ENCODE results near the gene CIDEB. TPM values are rescaled to one million over a fixed set of nuclear protein-coding genes. Genes with fewer than 3 reads are reported as not detected.

The CIDEB gene
- total RNA-seq, 1 donor from 2014 or later: 7.9 TPM

Small RNAs within 50 kb of the gene (small RNA-seq; reads per million reads assigned to genes)
- gene RF00026 (ENCODE audit: low replicate concordance): not detected

Other genes with a start within 250 kb of the CIDEB start
- gene CPNE6, start 236.4 kb downstream of the CIDEB start, total RNA-seq: 0.20 TPM
- gene PCK2, start 213.7 kb downstream of the CIDEB start, total RNA-seq: 7.2 TPM
- gene DCAF11, start 193.2 kb downstream of the CIDEB start, total RNA-seq: 45.2 TPM
- gene NRL, start 193.0 kb downstream of the CIDEB start, total RNA-seq: 0.69 TPM
- gene FITM1, start 177.3 kb downstream of the CIDEB start, total RNA-seq: 13.0 TPM
- 59.7 TPM for gene PSME1, start 171.8 kb downstream of the CIDEB start, total RNA-seq
- 6.8 TPM for gene EMC9, start 166.4 kb downstream of the CIDEB start, total RNA-seq
- gene PSME2, start 161.4 kb downstream of the CIDEB start, total RNA-seq: 62.5 TPM
- 24.2 TPM for gene RNF31, start 160.5 kb downstream of the CIDEB start, total RNA-seq
- 43.4 TPM for gene IRF9, start 146.7 kb downstream of the CIDEB start, total RNA-seq
- 3.6 TPM for gene REC8, start 135.9 kb downstream of the CIDEB start, total RNA-seq
- gene IPO4, start 119.2 kb downstream of the CIDEB start, total RNA-seq: 22.8 TPM
- gene TM9SF1, start 112.5 kb downstream of the CIDEB start, total RNA-seq: 22.4 TPM
- gene TSSK4, start 102.3 kb downstream of the CIDEB start, total RNA-seq: not detected
- gene CHMP4A, start 94.5 kb downstream of the CIDEB start, total RNA-seq: 30.1 TPM
- 9.5 TPM for gene MDP1, start 91.9 kb downstream of the CIDEB start, total RNA-seq
- gene NEDD8, start 75.6 kb downstream of the CIDEB start, total RNA-seq: 73.5 TPM
- 39.9 TPM for gene GMPR2, start 75.0 kb downstream of the CIDEB start, total RNA-seq
- 36.2 TPM for gene TINF2, start 65.4 kb downstream of the CIDEB start, total RNA-seq
- gene TGM1, start 44.8 kb downstream of the CIDEB start, total RNA-seq: 26.1 TPM
- 13.2 TPM for gene RABGGTA, start 36.4 kb downstream of the CIDEB start, total RNA-seq
- 17.9 TPM for gene DHRS1, start 8.2 kb downstream of the CIDEB start, total RNA-seq
- 14.8 TPM for gene NOP9, start 8.1 kb downstream of the CIDEB start, total RNA-seq
- 13.9 TPM for gene LTB4R2, start 2.2 kb upstream of the CIDEB start, total RNA-seq
- gene LTB4R, start 3.5 kb upstream of the CIDEB start, total RNA-seq: 8.6 TPM
- gene ADCY4, start 27.1 kb upstream of the CIDEB start, total RNA-seq: 9.6 TPM
- 5.6 TPM for gene RIPK3, start 32.0 kb upstream of the CIDEB start, total RNA-seq
- gene NFATC4, start 60.2 kb upstream of the CIDEB start, total RNA-seq: 33.7 TPM
- gene NYNRIN, start 91.0 kb upstream of the CIDEB start, total RNA-seq: 33.0 TPM
- gene CBLN3, start 121.7 kb upstream of the CIDEB start, total RNA-seq: 1.8 TPM
- gene KHNYN, start 122.0 kb upstream of the CIDEB start, total RNA-seq: 38.8 TPM
- 13.5 TPM for gene SDR39U1, start 134.8 kb upstream of the CIDEB start, total RNA-seq
- gene CMA1, start 200.3 kb upstream of the CIDEB start, total RNA-seq: 0.69 TPM